Measurements from ENCODE around the gene DNAJB12.

- no peak for TF ChIP-seq CTCF (IDR thresholded peaks at IDR 0.05)
- no peak for TF ChIP-seq POLR2A (IDR thresholded peaks at IDR 0.05)
These were observed 33.3 kb upstream of the DNAJB12 start for GRCh38 chr10:72388062-72388461.

Data from vagina (tissue), 2 donors.